HAP-1 (cell line): Measurements from ENCODE around the gene TMEM42.
"Not testable (repeated sequence)": the region's sequence is repeated elsewhere in the genome, so short reads cannot be mapped to it uniquely, and the experiment has no call there.

Experiments
- DNase-seq, 2 experiments: peaks; one replicate each; pipeline ENCODE4 v3.0.0-alpha.2; 2016 to 2020; ENCODE audit warnings: low spot score in 2 of 2
- H3K27me3 ChIP-seq: fragments of 250-450 bp; sonication (Bioruptor Pico); 2 replicates; pipeline ENCODE4 v1.5.1; 2020; ENCODE audit warnings: low read depth, mild to moderate bottlenecking, moderate library complexity
- H3K36me3 ChIP-seq: fragments of 250-450 bp; sonication (Bioruptor Pico); replicated peaks from 2 replicates; pipeline ENCODE4 v1.5.1; 2020; ENCODE audit warnings: mild to moderate bottlenecking
- H3K4me1 ChIP-seq: fragments of 250-450 bp; sonication (Bioruptor Pico); 2 replicates; pipeline ENCODE4 v1.5.1; 2020; ENCODE audit warnings: mild to moderate bottlenecking
- H3K4me3 ChIP-seq: fragments of 250-450 bp; sonication (Bioruptor Pico); 2 replicates; pipeline ENCODE4 v1.5.1; 2020; ENCODE audit warnings: mild to moderate bottlenecking, moderate library complexity
- H3K9me3 ChIP-seq: fragments of 250-450 bp; sonication (Bioruptor Pico); 2 replicates; pipeline ENCODE4 v1.5.1; 2020; ENCODE audit warnings: mild to moderate bottlenecking, moderate library complexity
- in situ Hi-C: fragments of 300-500 bp; cut with MboI; formaldehyde crosslinking; loops from 3 replicates; pipeline ENCODE4 v1.14.3; 2020; ENCODE audit warnings: low sequenced_read_pairs, inconsistent platforms, mixed read lengths

The TMEM42 gene

GRCh38 chr3:44848634-44849033 is 13.1 kb upstream of the TMEM42 start:
- in situ Hi-C loops: no loop called here
- Histone ChIP-seq H3K27me3 (no peaks in the 10 kb centered on the region), H3K4me3 (no peak overlapping the region), H3K9me3 (no peaks in the 10 kb centered on the region), H3K36me3 (peaks cover 52% of the 10 kb centered on the region), H3K4me1 (peaks cover 8% of the 10 kb centered on the region)
- no peak for DNase-seq

- DNase-seq, H3K27me3 ChIP-seq, H3K9me3 ChIP-seq, H3K4me3 ChIP-seq, in situ Hi-C loops, H3K4me1 ChIP-seq: not testable (repeated sequence)
- peaks cover 32% of the 10 kb centered on the region for H3K36me3 ChIP-seq
Observed at GRCh38 chr3:44856663-44857062, 5.0 kb upstream of the TMEM42 start.

GRCh38 chr3:44860117-44860516 is 1.6 kb upstream of the TMEM42 start:
- in situ Hi-C loops: no loop called here
- DNase-seq: no peak
- H3K36me3 ChIP-seq: peaks cover 9% of the 10 kb centered on the region; the same call in 1 of the 2 replicates
- no peaks in the 10 kb centered on the region for H3K4me1 ChIP-seq
- no peaks in the 10 kb centered on the region for H3K9me3 ChIP-seq
- no peak overlapping the region for H3K4me3 ChIP-seq
- H3K27me3 ChIP-seq: no peaks in the 10 kb centered on the region

GRCh38 chr3:44862226-44862637 is 520 bp downstream of the TMEM42 start:
- DNase-seq: no peak
- peaks cover 9% of the 10 kb centered on the region for H3K36me3 ChIP-seq
- in situ Hi-C loops: no loop called here

GRCh38 chr3:44865272-44866035 is 3.7 kb downstream of the TMEM42 start:
- DNase-seq: no peak
- no peaks in the 10 kb centered on the region for H3K4me1 ChIP-seq
- no peaks in the 10 kb centered on the region for H3K27me3 ChIP-seq
- in situ Hi-C loops: no loop called here
- no peak overlapping the region for H3K4me3 ChIP-seq
- H3K9me3 ChIP-seq: no peaks in the 10 kb centered on the region
- H3K36me3 ChIP-seq: peaks cover 4% of the 10 kb centered on the region

More at GRCh38 chr3:44862226-44862637, 520 bp downstream of the TMEM42 start:
- no peak overlapping the region for H3K4me3 ChIP-seq
- no peaks in the 10 kb centered on the region for H3K27me3 ChIP-seq
- H3K4me1 ChIP-seq: no peaks in the 10 kb centered on the region
- no peaks in the 10 kb centered on the region for H3K9me3 ChIP-seq

GRCh38 chr3:44867421-44868111 is 5.9 kb downstream of the TMEM42 start:
- Histone ChIP-seq H3K9me3 (no peaks in the 10 kb centered on the region), H3K4me3 (no peak overlapping the region), H3K4me1 (no peaks in the 10 kb centered on the region), H3K36me3 (no peaks in the 10 kb centered on the region; the same call in none of the 2 replicates), H3K27me3 (no peaks in the 10 kb centered on the region)
- no peak for DNase-seq
- in situ Hi-C loops: no loop called here

GRCh38 chr3:44870375-44871061 is 8.8 kb downstream of the TMEM42 start:
- DNase-seq: no peak
- no peaks in the 10 kb centered on the region for H3K27me3 ChIP-seq
- H3K4me1 ChIP-seq: no peaks in the 10 kb centered on the region
- in situ Hi-C loops: no loop called here
- no peaks in the 10 kb centered on the region; the same call in none of the 2 replicates for H3K36me3 ChIP-seq
- no peaks in the 10 kb centered on the region for H3K9me3 ChIP-seq
- H3K4me3 ChIP-seq: no peak overlapping the region

GRCh38 chr3:44874308-44874707 is 12.6 kb downstream of the TMEM42 start, which contains the start of gene TGM4:
Gene TGM4, plus strand, starts transcription at chr3:44874608. Its CDS starts 71 bp downstream, at chr3:44874679.
- Histone ChIP-seq H3K9me3 (no peaks in the 10 kb centered on the region), H3K4me3 (no peak within 1 kb of the TSS), H3K27me3 (no peaks in the 10 kb centered on the region), H3K4me1 (no peaks in the 10 kb centered on the region), H3K36me3 (no peaks in the 10 kb centered on the region)
- no peak for DNase-seq
- in situ Hi-C loops: no loop called here

GRCh38 chr3:44875596-44875995 is 13.9 kb downstream of the TMEM42 start:
- H3K36me3 ChIP-seq: no peaks in the 10 kb centered on the region
- H3K4me3 ChIP-seq: no peak overlapping the region
- DNase-seq: no peak
- no peaks in the 10 kb centered on the region for H3K4me1 ChIP-seq
- in situ Hi-C loops: no loop called here
- H3K27me3 ChIP-seq: no peaks in the 10 kb centered on the region
- H3K9me3 ChIP-seq: no peaks in the 10 kb centered on the region

GRCh38 chr3:44877333-44877732 is 15.6 kb downstream of the TMEM42 start:
- H3K4me3 ChIP-seq: no peak overlapping the region
- no peaks in the 10 kb centered on the region for H3K9me3 ChIP-seq
- no peaks in the 10 kb centered on the region for H3K4me1 ChIP-seq
- no peaks in the 10 kb centered on the region for H3K36me3 ChIP-seq
- DNase-seq: no peak
- in situ Hi-C loops: no loop called here
- H3K27me3 ChIP-seq: no peaks in the 10 kb centered on the region

- H3K27me3 ChIP-seq: no peaks in the 10 kb centered on the region
- no peak for DNase-seq
- H3K4me3 ChIP-seq: no peak overlapping the region
- in situ Hi-C loops: no loop called here
- H3K36me3 ChIP-seq: no peaks in the 10 kb centered on the region
- no peaks in the 10 kb centered on the region for H3K4me1 ChIP-seq
- H3K9me3 ChIP-seq: no peaks in the 10 kb centered on the region
Observed at GRCh38 chr3:44880284-44880683, 18.6 kb downstream of the TMEM42 start.

GRCh38 chr3:44883213-44883955 is 21.7 kb downstream of the TMEM42 start:
- H3K27me3 ChIP-seq: no peaks in the 10 kb centered on the region
- no peaks in the 10 kb centered on the region for H3K9me3 ChIP-seq
- DNase-seq: no peak
- no peaks in the 10 kb centered on the region for H3K4me1 ChIP-seq
- H3K36me3 ChIP-seq: no peaks in the 10 kb centered on the region
- in situ Hi-C loops: no loop called here
- no peak overlapping the region for H3K4me3 ChIP-seq

- no peak for DNase-seq
- Histone ChIP-seq H3K27me3 (no peaks in the 10 kb centered on the region), H3K36me3 (no peaks in the 10 kb centered on the region), H3K4me1 (no peaks in the 10 kb centered on the region), H3K9me3 (no peaks in the 10 kb centered on the region), H3K4me3 (no peak overlapping the region)
- in situ Hi-C loops: no loop called here
Observed at GRCh38 chr3:44883999-44884431, 22.3 kb downstream of the TMEM42 start.
